HG03097 (cell line): ENCODE measurements around the gene ZNF524.

ENCODE experiments used
- ATAC-seq: cut with Tn5 transposase; IDR thresholded peaks from one replicate; pipeline ENCODE4 v1.9.1; 2021; ENCODE audit not compliant: unreplicated experiment, low FRiP score

ZNF524 gene

DNA sequence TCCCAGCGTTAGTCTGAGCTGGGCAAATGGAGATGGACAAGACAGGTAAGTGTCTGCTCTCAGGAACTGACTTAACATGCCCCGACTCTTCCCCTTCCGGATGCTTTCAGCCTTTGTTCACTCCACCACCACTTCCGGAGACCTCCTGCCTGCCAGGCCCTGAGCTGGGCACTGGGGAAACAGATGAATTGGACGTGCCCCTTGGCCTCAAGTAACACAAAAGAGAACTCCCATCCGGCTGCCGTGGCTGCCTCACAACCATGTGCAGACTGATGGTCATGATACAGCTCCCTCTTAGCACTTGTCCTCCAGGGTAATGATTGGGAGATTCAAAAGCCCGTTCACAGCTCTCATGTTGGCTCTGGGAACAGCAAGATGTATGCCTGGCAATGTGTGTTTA is 17.3 kb downstream of the ZNF524 start:
- ATAC-seq: no peak

DNA sequence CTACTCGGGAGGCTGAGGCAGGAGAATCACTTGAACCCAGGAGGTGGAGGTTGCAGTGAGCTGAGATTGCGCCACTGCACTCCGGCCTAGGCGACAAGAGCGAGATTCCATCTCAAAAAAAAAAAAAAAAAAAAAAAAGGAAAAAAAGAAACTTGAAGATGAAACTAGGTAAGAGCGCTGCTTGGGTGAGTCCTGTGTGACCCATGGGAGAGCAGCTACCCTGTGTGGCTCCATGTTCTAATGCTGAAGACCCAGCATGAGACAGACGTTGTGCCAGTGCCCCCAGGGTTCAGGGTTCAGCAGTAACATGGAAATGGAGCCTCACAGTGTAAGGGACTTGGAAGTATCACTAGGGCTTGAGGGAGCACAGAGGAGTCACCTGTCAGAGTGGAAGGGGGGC is 18.3 kb downstream of the ZNF524 start:
- no peak for ATAC-seq

DNA sequence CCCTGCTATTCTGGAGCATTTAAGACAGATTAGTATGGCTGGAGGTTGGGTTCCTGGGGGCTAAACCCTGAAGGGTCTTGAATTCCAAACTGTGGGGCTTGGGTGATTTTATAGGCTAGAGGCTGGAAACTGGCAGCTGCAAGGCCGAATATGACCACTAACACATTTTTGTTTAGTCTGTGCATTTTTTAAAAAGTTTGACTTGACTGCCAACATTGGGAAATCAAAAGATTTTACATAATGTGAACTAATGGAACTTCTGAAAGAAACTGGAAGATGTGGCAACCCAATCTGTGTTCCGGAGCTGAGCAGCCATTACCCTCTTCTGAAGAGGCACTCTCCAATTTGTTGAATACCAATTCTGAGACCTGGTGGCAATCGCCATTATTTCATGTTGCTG is 19.2 kb downstream of the ZNF524 start:
- ATAC-seq: no peak

DNA sequence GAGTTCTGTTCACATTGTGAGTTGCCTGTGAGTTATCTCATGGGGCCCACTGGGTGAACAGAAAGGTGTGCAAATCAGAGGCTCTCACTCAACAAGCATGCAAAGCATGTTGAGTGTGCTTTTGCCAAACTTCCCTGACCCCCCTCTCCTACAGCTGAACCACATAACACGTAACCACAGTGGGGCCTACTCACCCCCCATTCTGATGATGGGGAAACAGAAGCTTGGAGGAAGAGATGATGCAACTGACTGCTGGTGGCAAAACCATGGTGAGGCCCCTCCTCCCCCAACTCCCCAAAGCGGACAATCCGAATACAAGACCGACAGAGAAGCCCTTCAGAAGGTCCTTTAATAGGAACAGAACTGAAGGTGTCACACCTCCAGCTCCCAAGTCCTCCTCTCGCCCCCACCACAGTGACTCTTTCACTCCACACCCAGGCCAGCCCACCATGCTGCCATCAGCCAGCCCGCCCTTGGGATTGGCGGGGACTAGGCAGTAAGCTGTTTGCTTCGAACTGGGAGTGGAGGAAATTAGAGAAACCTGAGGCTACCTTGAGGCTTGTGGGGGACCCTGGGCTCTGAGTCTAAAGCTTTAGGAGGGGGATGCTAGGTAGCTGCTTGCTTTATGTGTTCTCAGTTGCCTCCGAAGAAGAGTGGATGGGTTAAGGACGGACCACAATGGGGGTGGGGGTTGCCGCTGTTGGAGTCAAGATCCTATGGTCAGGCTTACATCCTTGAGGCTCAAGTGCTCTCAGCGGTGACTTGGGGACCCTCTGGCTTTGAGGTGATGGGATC is 20.5 kb downstream of the ZNF524 start:
- no peak for ATAC-seq

DNA sequence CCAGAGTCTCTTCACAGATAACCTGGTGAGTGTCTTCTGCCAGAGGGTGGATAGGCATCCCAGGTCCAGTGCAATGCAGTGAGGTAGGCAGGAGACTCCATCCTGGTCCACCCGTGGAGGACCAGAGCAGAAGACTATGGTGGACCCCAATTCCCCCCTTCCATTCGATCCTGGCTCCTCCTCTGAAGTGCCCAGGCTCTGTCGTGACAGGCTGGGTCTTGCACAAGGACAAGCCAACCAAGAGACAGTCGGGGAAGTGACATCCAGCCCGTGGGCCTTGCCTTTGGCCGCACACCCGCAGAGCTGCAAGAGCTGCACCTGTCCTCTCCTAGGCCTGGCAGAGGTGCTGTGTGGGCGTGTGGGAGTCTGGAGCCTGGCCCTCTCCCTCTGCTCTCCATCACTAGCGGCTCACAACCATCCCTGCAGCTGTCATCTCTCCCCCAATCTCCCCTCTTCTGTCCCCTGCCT is 21.2 kb downstream of the ZNF524 start:
- no peak for ATAC-seq

DNA sequence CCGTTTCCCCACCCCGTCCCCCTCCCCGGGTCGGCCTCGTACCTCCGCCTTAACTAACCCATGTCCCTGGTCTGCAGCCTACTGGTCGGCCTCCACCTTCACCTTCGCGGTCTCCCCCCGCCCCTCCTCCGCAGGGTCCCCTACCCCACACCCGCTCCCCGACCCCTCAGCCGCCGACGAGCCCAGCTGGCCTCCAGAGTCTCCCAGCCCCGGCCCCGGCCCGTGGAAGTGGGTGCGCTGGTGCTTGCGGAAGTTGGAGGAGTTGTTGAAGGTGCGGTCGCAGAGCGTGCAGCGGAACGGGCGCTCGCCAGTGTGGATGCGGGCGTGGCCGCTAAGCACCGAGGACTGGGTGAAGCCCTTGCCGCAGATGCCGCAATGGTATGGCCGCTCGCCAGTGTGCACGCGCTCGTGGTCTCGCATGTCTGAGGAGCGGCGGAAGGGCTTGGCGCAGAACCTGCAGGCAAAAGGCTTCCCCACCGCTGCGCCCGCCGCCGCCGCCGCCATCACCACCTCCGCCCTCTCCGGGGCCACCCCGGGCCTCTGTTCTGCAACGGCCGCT is 21.7 kb downstream of the ZNF524 start:
- no peak for ATAC-seq

DNA sequence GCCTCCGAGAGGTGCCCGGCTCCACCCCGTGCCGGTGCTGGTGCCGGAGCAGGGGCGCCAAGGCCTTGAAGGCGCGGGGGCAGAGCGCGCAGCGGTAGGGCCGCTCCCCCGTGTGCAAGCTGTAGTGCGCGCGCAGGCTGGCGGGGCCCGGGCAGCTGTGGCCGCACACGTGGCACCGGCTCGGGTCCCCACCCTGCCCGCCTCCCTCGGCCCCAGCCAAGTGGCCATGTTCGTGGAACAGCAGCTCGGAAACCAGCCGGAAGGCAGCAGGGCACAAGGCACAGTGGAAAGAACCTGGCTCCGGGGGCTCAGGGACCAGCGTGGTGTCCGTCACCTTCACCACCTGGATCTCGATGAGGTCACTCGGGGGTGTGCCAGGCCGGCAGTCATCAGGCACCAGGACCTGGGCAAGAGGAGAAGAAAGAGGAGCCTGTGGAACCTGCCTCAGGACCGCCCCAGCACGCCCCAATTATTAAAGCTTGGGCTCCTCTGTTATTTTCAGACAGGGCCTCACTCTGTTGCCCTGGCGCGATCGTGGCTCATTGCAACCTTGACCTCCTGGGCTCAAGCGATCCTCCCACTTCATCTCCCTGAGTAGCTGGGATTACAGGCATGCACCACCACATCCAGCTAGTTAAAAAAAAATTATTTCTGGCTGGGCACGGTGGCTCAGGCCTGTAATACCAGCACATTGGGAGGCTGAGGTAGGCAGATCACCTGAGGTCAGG is 22.3 kb downstream of the ZNF524 start:
- ATAC-seq: no peak

DNA sequence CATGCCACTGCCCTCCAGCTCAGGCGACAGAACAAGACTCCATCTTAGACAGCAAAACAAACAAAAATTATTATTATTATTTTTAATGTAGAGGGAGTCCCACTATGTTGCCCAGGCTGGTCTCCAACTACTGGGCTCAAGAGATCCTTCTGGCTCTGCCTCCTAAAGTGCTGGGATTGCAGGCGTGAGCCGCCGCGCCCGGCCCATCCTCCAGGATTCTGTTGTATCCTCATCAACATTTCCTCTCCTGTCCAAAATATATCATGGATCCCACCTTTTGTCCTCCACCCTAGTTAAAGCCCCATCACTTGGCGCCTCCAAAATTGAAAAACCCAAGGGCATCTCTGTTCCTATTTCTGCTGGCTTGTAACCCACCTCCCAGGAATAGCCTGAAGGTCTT is 23.0 kb downstream of the ZNF524 start:
- ATAC-seq: no peak

DNA sequence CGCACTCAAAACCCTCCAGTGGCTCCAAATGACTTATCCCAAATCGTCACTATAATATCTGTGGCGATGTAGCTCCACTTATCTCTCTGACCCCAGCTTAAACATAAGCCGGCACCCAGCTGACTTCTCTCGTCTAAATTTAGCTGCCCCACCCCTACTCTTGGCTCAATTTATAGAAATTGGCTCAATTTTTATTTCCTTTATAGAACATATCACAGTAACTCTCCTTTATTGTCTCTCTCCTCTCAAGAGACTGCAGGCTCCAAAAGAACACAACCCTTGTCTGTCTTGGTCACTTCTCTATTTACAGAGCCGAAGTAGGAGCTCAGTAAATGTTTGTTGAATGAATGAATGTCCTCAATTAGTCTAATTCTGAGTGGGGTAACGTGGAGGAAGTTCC is 23.5 kb downstream of the ZNF524 start:
- no peak for ATAC-seq

DNA sequence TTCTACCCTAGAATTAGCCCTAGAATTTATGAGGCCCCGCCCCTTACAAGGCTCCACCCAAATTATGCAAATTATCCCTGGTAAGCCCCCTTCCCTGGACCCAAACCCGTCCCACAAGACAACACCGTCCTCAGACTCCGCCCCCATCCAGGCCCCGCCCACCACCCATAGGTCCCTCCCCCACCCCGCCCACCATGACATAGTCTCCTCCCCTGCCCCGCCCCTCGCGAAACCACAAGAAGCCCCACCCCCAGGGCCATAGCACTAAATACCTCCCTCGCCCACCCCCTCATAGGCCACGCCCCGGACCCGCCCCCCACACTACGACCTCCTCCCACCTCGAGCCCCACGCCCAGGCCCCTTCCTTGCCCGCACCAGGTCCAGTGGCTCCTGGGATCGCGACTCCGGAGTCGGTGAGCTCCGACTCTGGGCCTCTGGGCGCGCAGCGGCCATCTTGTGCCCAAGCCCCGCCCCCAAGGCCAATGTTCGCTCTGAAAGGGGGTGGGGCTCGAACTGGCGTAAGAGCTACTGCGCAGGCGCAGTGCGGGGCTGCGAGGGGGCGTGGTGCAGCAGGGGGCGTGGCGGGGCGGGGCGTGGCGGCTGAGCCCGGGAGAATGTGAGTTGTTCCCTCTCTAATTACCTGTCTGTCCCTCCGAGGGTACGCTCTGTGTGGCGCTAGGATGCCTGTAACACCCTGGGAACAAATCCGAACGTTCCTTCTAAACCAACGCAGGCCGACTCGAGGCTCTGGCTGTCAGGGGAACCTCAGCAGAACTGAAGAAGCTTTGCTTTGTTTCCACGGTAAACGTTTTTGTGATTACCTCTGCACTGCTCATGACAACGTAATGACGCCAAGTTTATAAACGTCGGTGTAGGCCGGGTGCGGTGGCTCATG is 24.3 kb downstream of the ZNF524 start, which contains the start of gene ZNF784:
Gene ZNF784, minus strand, starts transcription at position 458 of the 895 bp plus-strand sequence. Its CDS starts 5 bp downstream, at position 453.
- peak; percentile 54 for ATAC-seq

DNA sequence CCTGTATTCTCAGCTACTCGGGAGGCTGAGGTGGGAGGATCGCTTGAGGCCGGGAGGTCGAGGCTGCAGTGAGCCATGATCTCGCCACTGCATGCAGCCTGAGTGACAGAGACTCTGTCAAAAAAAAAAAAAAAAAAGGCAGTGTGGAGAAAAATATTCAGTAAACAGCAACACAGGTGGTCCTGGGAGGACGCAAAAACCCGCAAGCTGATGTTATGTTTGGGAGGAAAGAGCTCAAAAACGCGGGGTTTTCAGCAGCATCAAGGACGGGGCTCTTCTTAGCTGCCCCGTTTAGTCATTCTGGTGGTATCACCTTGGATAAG is 24.9 kb downstream of the ZNF524 start:
- ATAC-seq: no peak

DNA sequence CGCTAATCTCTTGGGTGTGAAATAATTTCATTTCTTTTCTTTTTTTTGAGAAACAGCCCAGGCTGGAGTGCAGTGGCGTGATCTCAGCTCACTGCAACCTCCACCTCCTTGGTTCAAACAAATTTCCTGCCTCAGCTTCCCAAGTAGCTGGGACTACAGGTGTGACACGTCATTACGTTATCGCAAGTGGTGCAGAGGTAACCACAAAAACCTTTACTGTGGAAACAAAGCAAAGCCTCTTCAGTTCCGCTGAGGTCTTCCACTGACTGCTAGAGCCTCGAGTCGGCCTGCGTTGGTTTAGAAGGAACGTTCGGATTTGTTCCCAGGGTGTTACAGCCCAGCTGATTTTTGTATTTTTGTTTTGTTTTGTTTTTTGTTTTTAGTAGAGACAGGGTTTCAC is 26.3 kb downstream of the ZNF524 start:
- ATAC-seq: no peak

DNA sequence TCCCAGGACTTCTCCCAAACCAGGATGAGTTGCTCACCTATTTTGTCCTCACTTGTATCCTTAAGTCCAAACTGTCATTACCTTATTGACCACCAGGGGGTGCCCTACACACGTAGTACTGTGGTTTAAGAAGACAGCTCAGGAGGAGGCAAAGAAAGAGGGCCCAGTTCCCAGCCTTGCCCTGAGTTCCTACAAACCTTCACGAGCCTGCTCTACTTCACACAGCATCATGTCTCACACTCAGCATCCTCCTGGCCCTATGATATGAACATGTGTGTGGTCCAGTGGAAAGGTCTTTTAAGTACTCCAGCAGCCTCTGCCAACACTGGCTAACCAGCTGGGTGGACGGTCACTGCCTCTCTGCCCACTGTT is 32.4 kb downstream of the ZNF524 start:
- ATAC-seq: no peak

DNA sequence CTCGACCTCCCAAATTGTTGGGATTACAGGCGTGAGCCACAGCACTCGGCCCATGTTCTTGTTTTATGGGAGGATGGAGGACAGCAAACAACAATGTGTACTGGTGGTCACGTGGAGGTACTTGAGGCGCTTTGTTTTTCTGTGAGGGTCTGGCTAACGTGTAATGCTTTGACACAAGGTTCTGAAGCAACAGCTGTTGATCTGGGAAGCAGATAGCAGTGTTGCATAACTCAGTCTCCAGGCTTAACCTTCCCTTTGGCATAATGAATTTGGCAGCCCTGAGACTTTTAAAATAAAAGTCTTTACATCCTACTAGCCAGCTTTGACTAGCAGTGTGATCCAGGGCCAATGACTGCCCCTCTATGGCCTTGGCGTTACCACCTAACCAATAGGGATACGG is 33.8 kb downstream of the ZNF524 start:
- no peak for ATAC-seq

DNA sequence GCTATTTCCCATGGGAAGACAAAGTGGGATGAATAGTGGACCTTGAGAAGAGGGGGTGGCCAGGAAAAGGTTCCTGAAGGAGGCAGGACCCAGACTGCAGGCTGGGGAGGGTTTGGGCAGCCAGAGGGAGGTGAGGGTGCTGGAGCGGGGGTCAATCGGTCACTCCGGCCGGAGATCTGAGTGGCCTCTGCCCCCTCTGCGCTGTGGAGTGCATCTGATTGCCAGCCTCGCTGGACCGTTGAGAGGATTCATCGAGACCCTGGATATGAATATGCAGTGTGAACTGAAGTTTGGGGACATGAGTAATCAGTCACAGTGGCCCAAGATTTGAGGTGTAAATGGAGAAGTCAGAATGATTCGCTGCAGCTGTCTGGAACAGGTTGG is 35.2 kb downstream of the ZNF524 start:
- ATAC-seq: no peak

DNA sequence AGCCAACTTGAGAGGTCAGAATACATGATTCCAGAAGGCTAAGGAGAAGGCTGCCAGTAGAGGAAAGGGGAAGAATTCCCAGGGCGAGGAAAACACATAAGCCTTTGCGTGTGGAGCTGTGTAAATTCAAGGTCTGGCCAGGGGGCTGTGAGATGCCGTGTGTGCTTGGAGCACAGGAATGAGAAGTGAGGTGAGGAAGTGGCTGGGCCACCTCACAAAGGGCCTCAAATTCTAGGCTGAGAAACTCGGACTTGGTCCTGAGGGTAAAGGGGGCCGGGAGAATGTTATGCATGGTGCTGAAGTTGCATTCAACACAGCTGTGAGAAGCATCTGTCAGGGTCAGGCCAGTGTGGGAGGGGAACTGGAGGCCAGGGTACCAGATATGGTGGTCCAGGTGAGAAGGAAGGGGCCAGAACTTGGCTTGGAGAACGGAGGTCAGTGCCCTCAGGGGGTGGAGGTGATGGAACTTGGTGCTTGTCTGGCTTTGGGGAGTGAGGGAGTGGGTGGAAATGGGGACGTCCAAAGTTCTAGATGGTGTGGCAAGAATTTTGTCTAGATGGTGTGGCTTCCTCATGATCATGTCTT is 35.9 kb downstream of the ZNF524 start:
- ATAC-seq: no peak

DNA sequence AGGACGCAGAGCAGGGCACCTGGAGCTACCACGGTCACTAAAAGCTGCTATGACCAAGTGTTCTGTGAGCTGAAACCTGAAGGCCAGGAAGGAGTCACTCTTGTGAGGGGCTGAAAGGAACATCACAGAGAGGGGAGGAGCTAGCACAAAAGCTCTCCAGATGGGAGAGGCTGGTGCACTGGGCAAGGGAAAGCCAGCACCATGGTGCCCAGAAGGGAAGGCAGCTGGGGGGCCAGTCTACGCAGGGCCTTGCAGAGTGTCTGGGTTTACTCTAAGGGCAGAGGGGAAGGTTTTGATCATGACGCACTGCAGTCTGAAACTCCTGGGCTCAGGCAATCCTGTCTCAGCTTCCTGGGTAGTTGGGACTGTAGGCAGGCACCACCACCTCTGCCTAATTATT is 36.6 kb downstream of the ZNF524 start:
- ATAC-seq: no peak

DNA sequence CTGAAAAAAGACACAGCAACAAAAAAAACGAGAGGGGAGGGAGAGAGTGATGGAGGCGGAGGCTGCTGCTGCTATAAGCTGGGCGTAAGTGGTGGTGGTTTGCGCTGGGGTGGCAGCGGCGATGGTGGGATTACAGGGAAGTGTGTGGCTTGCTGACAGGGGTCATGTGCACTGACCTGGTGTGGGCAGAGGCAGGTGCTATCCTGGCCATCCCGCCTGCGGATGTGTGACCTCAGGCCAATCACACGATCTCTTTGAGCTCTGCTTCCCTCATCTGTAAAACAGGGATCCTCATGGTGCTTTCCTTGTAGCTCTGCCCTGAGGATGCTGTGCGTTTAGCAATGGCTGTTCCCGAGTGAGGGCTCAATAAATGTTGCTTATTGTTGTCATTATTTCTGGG is 37.4 kb downstream of the ZNF524 start:
- ATAC-seq: no peak

DNA sequence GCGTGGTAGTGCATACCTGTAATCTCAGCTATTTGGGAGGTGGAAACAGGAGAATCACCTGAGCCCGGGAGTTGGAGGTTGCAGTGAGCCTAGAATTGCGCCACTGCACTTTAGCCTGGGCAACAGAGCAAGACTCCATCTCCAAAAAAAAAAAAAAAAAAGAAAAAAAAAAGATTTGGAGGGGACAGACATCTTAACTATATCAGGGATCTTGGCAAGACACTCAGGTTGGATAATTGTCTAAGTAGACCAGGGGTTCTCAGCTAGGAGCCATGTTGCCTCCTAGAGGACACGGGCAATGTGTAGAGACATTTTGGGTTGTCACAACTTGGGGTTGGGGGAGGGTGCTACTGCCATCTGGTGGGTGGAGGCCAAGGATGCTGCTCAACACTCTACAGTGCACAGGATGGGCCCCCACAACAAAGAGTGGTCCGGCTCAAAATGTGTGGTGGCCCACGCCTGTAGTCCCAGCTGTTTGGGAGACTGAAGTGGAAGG is 38.8 kb downstream of the ZNF524 start:
- ATAC-seq: no peak

DNA sequence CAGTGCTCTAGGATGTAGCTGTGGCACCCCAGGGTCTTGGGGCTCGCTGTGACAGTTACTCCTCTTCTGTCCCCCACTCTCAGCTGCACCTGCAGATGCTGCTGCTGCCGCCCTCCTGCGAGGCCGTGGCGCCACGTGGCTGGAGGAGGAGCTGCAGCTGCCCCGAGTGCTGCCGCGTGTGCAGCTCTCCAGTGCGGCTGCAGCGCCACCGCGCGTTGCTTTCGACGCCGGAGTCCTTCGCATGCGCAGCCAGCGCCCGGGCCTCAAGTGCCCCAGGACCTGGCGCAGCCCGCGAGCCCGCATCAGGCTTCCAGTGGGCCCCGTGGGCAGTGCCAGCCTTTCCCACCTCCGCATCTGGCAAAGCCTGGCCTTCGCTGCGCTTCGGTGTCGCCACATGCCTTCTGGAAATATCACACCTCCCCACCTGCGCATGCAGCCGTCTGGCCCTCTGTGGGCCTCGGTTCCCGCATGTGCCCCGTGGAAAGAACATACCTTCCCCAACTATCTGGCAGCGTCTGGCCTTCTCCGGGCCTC is 40.0 kb downstream of the ZNF524 start:
- ATAC-seq: no peak
